ENCODE results near the gene THOC1.

DNA sequence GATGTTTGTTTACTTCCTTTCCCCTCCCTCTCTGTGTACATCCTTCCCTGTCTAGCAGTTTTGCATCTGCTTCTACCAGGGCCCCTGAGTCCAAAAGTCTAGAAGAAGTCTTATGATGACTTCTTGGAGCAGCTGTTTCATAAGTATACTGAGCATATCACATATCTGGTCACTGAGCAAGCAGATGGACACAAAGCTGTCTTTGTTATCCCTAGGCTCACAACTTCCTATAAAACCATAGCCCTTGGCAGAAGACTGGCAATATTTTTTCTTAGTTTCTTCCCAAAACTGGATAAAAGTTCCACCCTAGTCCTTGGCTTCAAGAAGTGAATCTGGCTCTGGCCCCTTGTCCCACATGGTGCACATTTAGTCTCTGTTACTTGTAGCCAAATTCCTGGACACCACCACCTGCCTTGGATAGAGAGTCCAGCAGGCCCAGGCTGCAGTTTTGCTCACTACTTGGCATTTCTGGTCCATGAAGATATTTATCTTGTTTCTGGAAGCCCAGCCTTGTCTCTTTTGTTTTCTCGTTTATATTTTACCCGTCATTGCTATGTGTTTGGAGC is 22.5 kb downstream of the THOC1 start:
- TF ChIP-seq POLR2A (IDR thresholded peaks at IDR 0.05): no peak
- TF ChIP-seq, protein P1, sequence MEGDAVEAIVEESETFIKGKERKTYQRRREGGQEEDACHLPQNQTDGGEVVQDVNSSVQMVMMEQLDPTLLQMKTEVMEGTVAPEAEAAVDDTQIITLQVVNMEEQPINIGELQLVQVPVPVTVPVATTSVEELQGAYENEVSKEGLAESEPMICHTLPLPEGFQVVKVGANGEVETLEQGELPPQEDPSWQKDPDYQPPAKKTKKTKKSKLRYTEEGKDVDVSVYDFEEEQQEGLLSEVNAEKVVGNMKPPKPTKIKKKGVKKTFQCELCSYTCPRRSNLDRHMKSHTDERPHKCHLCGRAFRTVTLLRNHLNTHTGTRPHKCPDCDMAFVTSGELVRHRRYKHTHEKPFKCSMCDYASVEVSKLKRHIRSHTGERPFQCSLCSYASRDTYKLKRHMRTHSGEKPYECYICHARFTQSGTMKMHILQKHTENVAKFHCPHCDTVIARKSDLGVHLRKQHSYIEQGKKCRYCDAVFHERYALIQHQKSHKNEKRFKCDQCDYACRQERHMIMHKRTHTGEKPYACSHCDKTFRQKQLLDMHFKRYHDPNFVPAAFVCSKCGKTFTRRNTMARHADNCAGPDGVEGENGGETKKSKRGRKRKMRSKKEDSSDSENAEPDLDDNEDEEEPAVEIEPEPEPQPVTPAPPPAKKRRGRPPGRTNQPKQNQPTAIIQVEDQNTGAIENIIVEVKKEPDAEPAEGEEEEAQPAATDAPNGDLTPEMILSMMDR (IDR thresholded peaks at IDR 0.05): no peak

Data from transverse colon (tissue), 3 donors.